Activated T-cell treated with anti-CD3 and anti-CD28 coated beads, Interleukin-2, amount 50 U/mL, for 72 hours (primary cell): ENCODE measurements around the gene RRN3. TPM values are rescaled to one million over a fixed set of nuclear protein-coding genes. Genes with fewer than 3 reads are reported as not detected.
"Not testable (repeated sequence)": the region's sequence is repeated elsewhere in the genome, so short reads cannot be mapped to it uniquely, and the experiment has no call there.

Experiments used
- ATAC-seq, 2 donors: fragments of 150-1000 bp; cut with Tn5 transposase; replicated peaks in 1 of 2; 2 replicates each; pipeline ENCODE4 v1.10.0; 2021; ENCODE audit warnings: moderate library complexity in 2 of 2, mild to moderate bottlenecking in 1 of 2
- DNase-seq, 2 donors: peaks; one replicate each; pipeline ENCODE4 v3.0.0; 2021 to 2022; ENCODE audit warnings: mixed read lengths in 1 of 2
- H3K27ac Mint-ChIP-seq: one replicate; pipeline ENCODE4 v1.8.0; 2022; ENCODE audit warnings: mild to moderate bottlenecking, moderate library complexity, mixed read lengths
- H3K27me3 Mint-ChIP-seq: one replicate; pipeline ENCODE4 v1.8.0; 2022; ENCODE audit warnings: low read depth, mixed read lengths
- H3K36me3 Mint-ChIP-seq, 2 donors: one replicate each; pipeline ENCODE4 v1.8.0; 2022; ENCODE audit warnings: mixed read lengths in 2 of 2, mild to moderate bottlenecking in 1 of 2; ENCODE audit not compliant: insufficient read depth in 2 of 2
- H3K4me1 Mint-ChIP-seq: one replicate; pipeline ENCODE4 v1.8.0; 2022; ENCODE audit warnings: low read depth, mixed read lengths
- H3K4me3 Mint-ChIP-seq, 2 donors: one replicate each; pipeline ENCODE4 v1.8.0; 2022; ENCODE audit warnings: mild to moderate bottlenecking in 2 of 2, mixed read lengths in 2 of 2, moderate library complexity in 2 of 2
- H3K9me3 Mint-ChIP-seq, 2 donors: one replicate each; pipeline ENCODE4 v1.8.0; 2022; ENCODE audit warnings: mixed read lengths in 2 of 2
- total RNA-seq, 2 donors: library from RNA; stranded (reverse); gene quantifications; one replicate each; pipeline ENCODE4 v1.2.3, GENCODE V29; 2022

The RRN3 gene
- 10 to 100 TPM; 39.5 to 41.6 TPM for total RNA-seq

GRCh38 chr16:15093955-15094827, at the start of gene RRN3:
Gene RRN3, minus strand, starts transcription at chr16:15094272. Its CDS starts 39 bp downstream, at chr16:15094233.
- Mint-ChIP-seq H3K4me3 (peak within 1 kb of the TSS; percentile 93 to 95), H3K4me1 (peaks cover 26% of the 10 kb centered on the region), H3K36me3 (peaks cover 0 to 13% of the 10 kb centered on the region in 2 donors), H3K27ac (peak within 1 kb of the TSS; percentile 97)
- H3K9me3 Mint-ChIP-seq, H3K27me3 Mint-ChIP-seq: not testable (repeated sequence)
- peak; percentile 100 for ATAC-seq
- peak; percentile 91 to 92 for DNase-seq

DNA sequence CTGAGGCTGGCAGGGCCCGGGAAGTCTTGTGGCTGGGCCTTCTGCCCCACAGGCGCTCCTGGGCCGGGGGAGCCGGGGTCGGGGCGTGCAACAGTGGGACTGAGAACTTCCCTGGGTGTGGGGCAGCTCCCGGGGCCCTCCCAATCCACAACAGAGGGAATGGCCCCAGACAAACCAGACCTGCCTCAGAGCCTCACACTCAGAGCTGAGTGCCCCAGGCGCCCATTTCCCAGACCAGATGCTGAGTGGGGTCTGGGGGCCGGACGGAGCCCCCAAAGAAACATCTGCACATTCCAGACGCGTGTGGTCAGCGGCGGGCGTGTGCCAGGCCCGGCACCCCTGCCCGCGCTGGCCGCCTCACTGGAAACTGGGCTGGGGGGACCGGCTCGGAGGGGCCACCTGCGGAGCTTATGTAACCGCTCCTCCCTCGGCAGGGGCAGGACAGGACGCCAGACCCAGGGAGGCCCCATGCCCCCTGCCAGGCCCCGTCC, 49.6 kb upstream of the RRN3 start:
- not testable (repeated sequence) for ATAC-seq, H3K27ac Mint-ChIP-seq, DNase-seq, H3K4me3 Mint-ChIP-seq, H3K9me3 Mint-ChIP-seq, H3K4me1 Mint-ChIP-seq, H3K36me3 Mint-ChIP-seq, H3K27me3 Mint-ChIP-seq

DNA sequence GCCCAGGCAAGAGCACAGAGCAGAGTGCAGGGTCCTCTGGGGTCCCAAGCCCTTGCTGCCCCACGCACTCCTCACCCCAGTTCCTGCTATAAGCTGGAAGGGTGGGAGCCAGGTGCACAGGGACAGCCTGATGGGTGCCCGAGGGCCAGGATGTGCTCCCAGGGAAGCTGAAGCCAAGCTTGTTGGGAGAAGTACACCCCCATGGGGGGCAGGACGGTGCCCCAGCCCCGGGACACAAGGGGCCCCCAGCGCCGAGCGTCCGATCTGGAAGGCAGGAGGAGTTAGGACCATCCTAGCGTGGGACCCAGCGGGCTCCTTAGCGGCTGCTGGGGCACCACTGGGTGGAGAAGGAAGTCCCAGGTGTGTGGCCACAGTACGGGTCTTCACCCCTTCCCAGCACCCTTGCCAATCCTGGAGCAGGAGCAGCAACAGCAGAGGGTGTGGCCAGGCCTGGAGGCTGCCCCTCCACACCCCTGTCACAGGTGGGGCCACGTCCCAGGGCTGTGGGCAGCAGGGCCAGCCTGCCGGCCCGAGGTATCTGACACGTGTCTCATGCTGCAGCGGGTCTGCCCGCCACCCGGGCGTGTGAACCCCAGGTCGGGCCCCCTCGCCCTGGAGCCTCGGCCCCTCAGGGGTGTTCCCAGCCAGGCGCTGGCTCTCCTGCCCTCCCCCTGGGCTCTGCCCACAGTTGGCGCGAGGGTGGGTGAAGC, 49.0 kb upstream of the RRN3 start:
- not testable (repeated sequence) for ATAC-seq, H3K9me3 Mint-ChIP-seq, H3K27me3 Mint-ChIP-seq, DNase-seq, H3K4me3 Mint-ChIP-seq, H3K27ac Mint-ChIP-seq, H3K36me3 Mint-ChIP-seq, H3K4me1 Mint-ChIP-seq

- H3K9me3 Mint-ChIP-seq, DNase-seq, H3K4me1 Mint-ChIP-seq, H3K4me3 Mint-ChIP-seq, ATAC-seq, H3K27ac Mint-ChIP-seq, H3K27me3 Mint-ChIP-seq, H3K36me3 Mint-ChIP-seq: not testable (repeated sequence)
Measured at GRCh38 chr16:15142107-15142890, 48.2 kb upstream of the RRN3 start.

GRCh38 chr16:15141586-15141985, 47.5 kb upstream of the RRN3 start:
- Mint-ChIP-seq H3K27ac (no peak overlapping the region), H3K4me1 (no peaks in the 10 kb centered on the region), H3K9me3 (no peaks in the 10 kb centered on the region), H3K27me3 (no peaks in the 10 kb centered on the region), H3K36me3 (no peaks in the 10 kb centered on the region), H3K4me3 (no peak overlapping the region)
- ATAC-seq = no peak
- no peak for DNase-seq

GRCh38 chr16:15140444-15141365, 46.6 kb upstream of the RRN3 start:
- H3K36me3 Mint-ChIP-seq, H3K27me3 Mint-ChIP-seq, DNase-seq, ATAC-seq, H3K4me3 Mint-ChIP-seq, H3K27ac Mint-ChIP-seq, H3K4me1 Mint-ChIP-seq, H3K9me3 Mint-ChIP-seq: not testable (repeated sequence)

GRCh38 chr16:15137514-15137913, 43.4 kb upstream of the RRN3 start:
- H3K9me3 Mint-ChIP-seq, H3K4me3 Mint-ChIP-seq, H3K27ac Mint-ChIP-seq, H3K36me3 Mint-ChIP-seq, H3K27me3 Mint-ChIP-seq, ATAC-seq, H3K4me1 Mint-ChIP-seq, DNase-seq: not testable (repeated sequence)

DNA sequence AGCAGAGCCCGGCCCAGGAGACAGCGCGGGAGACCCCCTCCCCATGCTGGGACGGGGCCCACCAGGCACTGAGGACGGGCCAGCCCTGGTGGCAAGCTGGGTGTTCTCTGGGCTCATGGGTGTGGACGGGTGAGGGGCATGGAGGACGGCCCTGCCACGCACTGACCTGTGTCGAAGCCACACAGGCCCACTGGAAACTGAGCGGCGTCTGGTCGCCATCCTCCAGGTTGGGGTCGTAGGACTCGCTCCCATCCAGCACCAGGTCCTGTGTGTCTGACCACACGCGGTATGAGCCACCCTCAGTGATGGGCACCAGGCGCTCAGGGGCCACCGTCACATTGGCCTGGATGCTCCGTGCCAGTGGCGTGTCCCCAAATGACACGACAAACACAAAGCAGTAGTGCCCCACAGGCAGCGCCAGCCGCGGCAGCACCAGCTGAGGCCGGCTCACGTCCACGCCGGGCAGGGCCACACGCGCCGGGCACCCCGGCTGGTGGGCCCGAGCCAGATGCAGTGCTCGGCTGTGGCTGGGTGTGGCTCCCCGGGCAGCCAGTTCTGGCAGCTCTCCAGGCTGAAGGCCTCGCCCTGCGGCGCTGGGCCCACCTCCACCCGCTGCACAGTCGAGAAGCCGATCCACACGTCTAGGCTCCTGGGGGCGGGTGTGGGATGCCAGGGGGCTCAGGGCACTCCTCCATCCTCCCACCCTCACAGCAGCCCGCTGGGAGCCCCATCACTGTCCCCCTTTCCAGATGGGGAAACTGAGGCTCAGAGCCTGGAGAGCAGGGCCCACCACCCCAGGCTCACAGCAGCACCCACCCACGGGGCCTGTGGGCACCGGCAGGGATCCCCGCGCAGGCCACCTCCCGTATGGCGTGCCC, 41.6 kb upstream of the RRN3 start:
- H3K4me3 Mint-ChIP-seq, H3K9me3 Mint-ChIP-seq, H3K36me3 Mint-ChIP-seq, ATAC-seq, H3K4me1 Mint-ChIP-seq, H3K27ac Mint-ChIP-seq, H3K27me3 Mint-ChIP-seq, DNase-seq: not testable (repeated sequence)

- not testable (repeated sequence) for ATAC-seq, H3K4me1 Mint-ChIP-seq, H3K36me3 Mint-ChIP-seq, H3K4me3 Mint-ChIP-seq, H3K9me3 Mint-ChIP-seq, DNase-seq, H3K27me3 Mint-ChIP-seq, H3K27ac Mint-ChIP-seq
Measured at GRCh38 chr16:15134752-15135482, 40.8 kb upstream of the RRN3 start.

DNA sequence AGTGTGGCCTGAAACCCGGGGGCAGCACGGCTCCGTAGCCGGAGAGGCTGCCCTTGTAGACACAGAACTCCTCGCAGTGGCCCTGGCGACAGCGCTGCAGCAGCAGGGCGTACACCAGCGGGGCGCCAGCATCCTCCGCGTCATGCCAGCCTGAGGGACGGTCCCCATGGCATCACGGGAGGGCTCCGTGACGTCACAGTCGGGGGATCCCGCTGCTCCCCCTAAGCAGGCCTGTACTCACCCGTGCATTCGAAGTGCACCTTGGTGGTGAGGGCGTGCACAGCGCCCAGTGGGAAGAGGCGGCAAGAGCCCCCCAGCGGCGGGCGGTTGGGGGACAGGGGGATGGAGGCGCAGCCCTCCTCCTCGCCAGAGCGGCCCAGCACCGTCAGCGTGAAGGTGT, 39.5 kb upstream of the RRN3 start:
- not testable (repeated sequence) for H3K36me3 Mint-ChIP-seq, H3K27me3 Mint-ChIP-seq, H3K9me3 Mint-ChIP-seq, H3K4me3 Mint-ChIP-seq, ATAC-seq, DNase-seq, H3K27ac Mint-ChIP-seq, H3K4me1 Mint-ChIP-seq

DNA sequence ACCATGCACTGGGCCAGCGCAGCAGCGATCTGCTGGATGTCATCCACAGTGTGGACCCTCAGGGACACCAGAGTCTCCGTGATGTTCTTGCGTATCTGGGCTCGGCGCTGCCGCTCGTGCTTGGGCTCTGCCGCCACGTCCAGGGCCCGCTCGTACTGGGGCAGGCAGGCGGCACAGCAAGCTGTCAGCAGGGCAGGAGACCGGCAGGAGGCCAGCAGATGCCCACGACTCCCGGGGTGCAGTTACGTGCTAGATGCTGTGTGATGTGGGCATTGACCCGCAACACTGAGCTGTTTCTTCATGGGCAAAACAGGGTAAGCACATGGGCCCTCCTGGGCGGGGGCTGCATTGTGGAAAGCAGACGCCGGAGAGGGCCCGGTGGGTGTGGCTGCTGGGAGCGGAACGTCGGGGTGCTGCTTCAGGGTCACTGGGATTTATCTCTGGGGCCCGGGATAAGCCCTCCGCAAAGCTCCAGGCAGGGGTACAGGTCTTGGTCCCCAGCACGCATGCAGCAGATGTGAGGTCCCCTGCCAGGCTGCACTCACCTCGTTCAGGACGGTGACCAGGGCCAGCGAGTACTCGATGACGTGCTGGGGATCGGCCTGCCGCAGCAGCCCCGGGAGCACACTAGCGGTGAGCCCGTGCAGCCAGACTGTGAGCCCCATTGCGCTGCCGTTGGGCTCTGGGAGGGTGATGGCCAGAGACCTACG, 38.8 kb upstream of the RRN3 start:
- H3K27me3 Mint-ChIP-seq, H3K4me3 Mint-ChIP-seq, H3K27ac Mint-ChIP-seq, ATAC-seq, DNase-seq, H3K9me3 Mint-ChIP-seq, H3K36me3 Mint-ChIP-seq, H3K4me1 Mint-ChIP-seq: not testable (repeated sequence)
